Tibial artery (tissue), 4 donors: ENCODE results near the gene KLK4.

Experiments
- DNase-seq, 2 donors: peaks; one replicate each; pipeline ENCODE4 v3.0.0-alpha.2; 2019
- H3K27ac ChIP-seq, 2 donors: fragments of 200-600 bp; sonication (generic) in 1 of 2; 1 replicate in 1 of 2; 2 replicates in 1 of 2; pipeline ENCODE4 v1.5.1; 2018 to 2019; ENCODE audit warnings: mild to moderate bottlenecking in 1 of 2
- H3K27me3 ChIP-seq, 2 donors: fragments of 200-600 bp; sonication (generic) in 1 of 2; one replicate each; pipeline versions ENCODE4 v1.5.1 to v1.6.0; 2016 to 2019
- H3K36me3 ChIP-seq, 3 donors: fragments of 200-600 bp; sonication (generic) in 2 of 3; one replicate each; pipeline ENCODE4 v1.5.1; 2016 to 2019; ENCODE audit warnings: mild to moderate bottlenecking in 2 of 3
- H3K4me1 ChIP-seq, 4 donors: fragments of 200-600 bp; sonication (generic) in 2 of 4; 1 replicate in 3 of 4; 2 replicates in 1 of 4; pipeline ENCODE4 v1.5.1; 2016 to 2019
- H3K4me3 ChIP-seq, 2 donors: fragments of 200-600 bp; sonication (generic) in 1 of 2; 1 replicate in 1 of 2; 2 replicates in 1 of 2; pipeline ENCODE4 v1.5.1; 2018 to 2019; ENCODE audit warnings: mild to moderate bottlenecking in 2 of 2
- H3K9me3 ChIP-seq, 3 donors: fragments of 200-600 bp; sonication (generic) in 1 of 3; one replicate each; pipeline ENCODE4 v1.5.1; 2016 to 2019
- intact Hi-C: fragments of 100-400 bp; cut with DNase I; formaldehyde crosslinking; loops from one replicate; pipeline ENCODE4 v1.15.0; 2023; ENCODE audit warnings: low total_unique reads
- TF ChIP-seq, protein P1 (sequence below), 2 experiments: fragments of 200-600 bp in 1 of 2; fragments of 450-650 bp in 1 of 2; IDR thresholded peaks; one replicate each; pipeline ENCODE4 v1.5.1; 2017 to 2019; ENCODE audit warnings: antibody characterized with exemption in 2 of 2, mild to moderate bottlenecking in 1 of 2, moderate library complexity in 1 of 2

Gene KLK4

DNA sequence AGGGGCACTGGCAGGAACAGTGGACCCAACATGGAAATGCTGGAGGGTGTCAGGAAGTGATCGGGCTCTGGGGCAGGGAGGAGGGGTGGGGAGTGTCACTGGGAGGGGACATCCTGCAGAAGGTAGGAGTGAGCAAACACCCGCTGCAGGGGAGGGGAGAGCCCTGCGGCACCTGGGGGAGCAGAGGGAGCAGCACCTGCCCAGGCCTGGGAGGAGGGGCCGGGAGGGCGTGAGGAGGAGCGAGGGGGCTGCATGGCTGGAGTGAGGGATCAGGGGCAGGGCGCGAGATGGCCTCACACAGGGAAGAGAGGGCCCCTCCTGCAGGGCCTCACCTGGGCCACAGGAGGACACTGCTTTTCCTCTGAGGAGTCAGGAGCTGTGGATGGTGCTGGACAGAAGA is 33.9 kb downstream of the KLK4 start:
- Histone ChIP-seq H3K4me3 (no peak overlapping the region), H3K4me1 (no peaks in the 10 kb centered on the region), H3K36me3 (no peaks in the 10 kb centered on the region), H3K27me3 (peaks cover 0 to 42% of the 10 kb centered on the region in 2 donors), H3K27ac (no peak overlapping the region), H3K9me3 (no peaks in the 10 kb centered on the region)
- TF ChIP-seq, protein P1, sequence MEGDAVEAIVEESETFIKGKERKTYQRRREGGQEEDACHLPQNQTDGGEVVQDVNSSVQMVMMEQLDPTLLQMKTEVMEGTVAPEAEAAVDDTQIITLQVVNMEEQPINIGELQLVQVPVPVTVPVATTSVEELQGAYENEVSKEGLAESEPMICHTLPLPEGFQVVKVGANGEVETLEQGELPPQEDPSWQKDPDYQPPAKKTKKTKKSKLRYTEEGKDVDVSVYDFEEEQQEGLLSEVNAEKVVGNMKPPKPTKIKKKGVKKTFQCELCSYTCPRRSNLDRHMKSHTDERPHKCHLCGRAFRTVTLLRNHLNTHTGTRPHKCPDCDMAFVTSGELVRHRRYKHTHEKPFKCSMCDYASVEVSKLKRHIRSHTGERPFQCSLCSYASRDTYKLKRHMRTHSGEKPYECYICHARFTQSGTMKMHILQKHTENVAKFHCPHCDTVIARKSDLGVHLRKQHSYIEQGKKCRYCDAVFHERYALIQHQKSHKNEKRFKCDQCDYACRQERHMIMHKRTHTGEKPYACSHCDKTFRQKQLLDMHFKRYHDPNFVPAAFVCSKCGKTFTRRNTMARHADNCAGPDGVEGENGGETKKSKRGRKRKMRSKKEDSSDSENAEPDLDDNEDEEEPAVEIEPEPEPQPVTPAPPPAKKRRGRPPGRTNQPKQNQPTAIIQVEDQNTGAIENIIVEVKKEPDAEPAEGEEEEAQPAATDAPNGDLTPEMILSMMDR (IDR thresholded peaks at IDR 0.05): no peak
- DNase-seq: no peak
- intact Hi-C loops: no loop called here

- intact Hi-C loops: no loop called here
- no peaks in the 10 kb centered on the region for H3K36me3 ChIP-seq
- DNase-seq: no peak
- no peaks in the 10 kb centered on the region for H3K4me1 ChIP-seq
- peaks cover 0 to 42% of the 10 kb centered on the region in 2 donors for H3K27me3 ChIP-seq
- TF ChIP-seq, protein P1 (IDR thresholded peaks at IDR 0.05): no peak
- no peak overlapping the region for H3K27ac ChIP-seq
- no peak overlapping the region for H3K4me3 ChIP-seq
- H3K9me3 ChIP-seq: no peaks in the 10 kb centered on the region
These were observed 34.7 kb downstream of the KLK4 start for GRCh38 chr19:50876456-50876855.

DNA sequence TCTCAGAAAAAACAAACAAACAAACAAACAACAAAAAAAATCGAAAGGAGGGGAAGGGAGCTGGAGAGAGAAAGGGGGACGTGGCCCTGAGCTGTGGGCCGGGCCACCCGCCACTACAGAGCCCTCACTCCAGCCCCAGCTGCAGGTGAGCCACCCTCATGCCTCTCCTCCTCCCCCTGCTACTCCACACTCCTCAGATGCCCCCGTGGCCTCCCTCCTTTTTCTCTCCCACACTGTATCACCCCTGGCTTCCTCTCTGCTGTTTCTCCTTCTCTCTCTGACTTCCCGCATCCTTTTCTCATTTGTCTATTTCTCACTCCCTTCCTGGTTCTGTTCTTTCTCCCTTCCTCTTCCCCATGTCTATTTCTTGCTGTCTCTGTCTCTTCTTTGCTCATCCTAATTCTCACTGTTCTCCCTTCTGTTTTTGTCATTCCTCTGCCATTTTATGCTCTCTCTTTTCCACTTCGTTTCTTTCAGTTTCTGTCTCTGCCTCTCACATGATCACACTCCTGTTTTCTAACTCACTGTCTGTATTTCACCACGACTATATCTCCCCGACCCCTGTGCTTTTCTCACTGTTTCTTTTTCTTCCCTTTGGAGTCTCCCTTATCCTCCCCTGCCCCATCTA is 35.3 kb downstream of the KLK4 start:
- Histone ChIP-seq H3K4me1 (no peaks in the 10 kb centered on the region), H3K27me3 (peaks cover 0 to 42% of the 10 kb centered on the region in 2 donors), H3K9me3 (no peaks in the 10 kb centered on the region), H3K4me3 (no peak overlapping the region), H3K27ac (no peak overlapping the region), H3K36me3 (no peaks in the 10 kb centered on the region)
- no peak for DNase-seq
- intact Hi-C loops: no loop called here
- TF ChIP-seq, protein P1 (IDR thresholded peaks at IDR 0.05): no peak

- H3K27me3 ChIP-seq: peaks cover 0 to 53% of the 10 kb centered on the region in 2 donors
- H3K36me3 ChIP-seq: no peaks in the 10 kb centered on the region
- H3K4me1 ChIP-seq: no peaks in the 10 kb centered on the region
- TF ChIP-seq, protein P1 (IDR thresholded peaks at IDR 0.05): no peak
- DNase-seq: no peak
- H3K9me3 ChIP-seq: no peaks in the 10 kb centered on the region
- no peak overlapping the region for H3K4me3 ChIP-seq
- no peak overlapping the region for H3K27ac ChIP-seq
- intact Hi-C loops: no loop called here
These were observed 37.0 kb downstream of the KLK4 start for GRCh38 chr19:50874211-50874610.

GRCh38 chr19:50873056-50873455 is 38.1 kb downstream of the KLK4 start, which contains the start of gene KLK2:
Gene KLK2 (plus strand): TSS chr19:50873439. CDS start chr19:50873474, 35 bp downstream.
- Histone ChIP-seq H3K36me3 (no peaks in the 10 kb centered on the region), H3K9me3 (no peaks in the 10 kb centered on the region), H3K27ac (no peak within 1 kb of the TSS), H3K4me3 (no peak within 1 kb of the TSS), H3K27me3 (peaks cover 0 to 49% of the 10 kb centered on the region in 2 donors), H3K4me1 (no peaks in the 10 kb centered on the region)
- TF ChIP-seq, protein P1 (IDR thresholded peaks at IDR 0.05): no peak
- DNase-seq: no peak
- intact Hi-C loops: no loop called here
